SK-N-SH (cell line): ENCODE data around the gene RAB33B. TPM values are rescaled to one million over a fixed set of nuclear protein-coding genes. Genes with fewer than 3 reads are reported as not detected.

Experiments used
- CTCF ChIA-PET: fragments of 300-600, 350-600 bp; formaldehyde crosslinking; extraction: SDS; loops from one replicate; lab custom pipeline; 2021; lab: Yijun Ruan, JAX
- POLR2A ChIA-PET: fragments of 350-600 bp; sonication (Branson Sonifier 250); formaldehyde crosslinking; extraction: SDS; loops from one replicate; lab custom pipeline; 2020; ENCODE audit warnings: antibody characterized with exemption, inconsistent platforms; lab: Yijun Ruan, JAX
- DNase-seq: peaks from one replicate; pipeline ENCODE4 v3.0.0; 2012
- H2AFZ ChIP-seq: fragments of 200-600 bp; sonication (generic); 2 replicates; pipeline ENCODE4 v1.8.1; 2016; ENCODE audit warnings: antibody characterized with exemption, mild to moderate bottlenecking, low read depth
- H3F3A ChIP-seq: fragments of 200-600 bp; sonication (generic); replicated peaks from 2 replicates; pipeline ENCODE3; 2016; ENCODE audit warnings: antibody characterized with exemption, mild to moderate bottlenecking; ENCODE audit not compliant: insufficient read depth
- H3K27ac ChIP-seq, 2 experiments: fragments of 200-500 bp in 1 of 2; fragments of 200-600 bp in 1 of 2; sonication (Bioruptor generic) in 1 of 2; sonication (generic), shearing (Covaris generic) in 1 of 2; 2 replicates each; pipeline versions ENCODE4 v1.5.1 to v1.6.1; 2014 to 2016; ENCODE audit warnings: low read depth in 2 of 2, inconsistent platforms in 1 of 2, low read length in 1 of 2, mild to moderate bottlenecking in 1 of 2, mixed read lengths in 1 of 2
- H3K27me3 ChIP-seq: fragments of 200-600 bp; sonication (generic), shearing (Covaris generic); 2 replicates; pipeline ENCODE4 v1.6.1; 2016; ENCODE audit warnings: mixed run types; ENCODE audit not compliant: insufficient read depth
- H3K36me3 ChIP-seq, 2 experiments: fragments of 200-500 bp in 1 of 2; fragments of 200-600 bp in 1 of 2; sonication (Bioruptor generic) in 1 of 2; sonication (generic) in 1 of 2; replicated peaks in 1 of 2; 2 replicates each; pipeline versions ENCODE3 to v1.5.1; 2014 to 2016; ENCODE audit warnings: low read length in 1 of 2, mild to moderate bottlenecking in 1 of 2; ENCODE audit not compliant: insufficient read depth in 2 of 2, control insufficient read depth in 1 of 2
- H3K4me1 ChIP-seq, 2 experiments: fragments of 200-500 bp in 1 of 2; fragments of 200-600 bp in 1 of 2; sonication (Bioruptor generic) in 1 of 2; sonication (generic), shearing (Covaris generic) in 1 of 2; 2 replicates each; pipeline versions ENCODE4 v1.5.1 to v1.6.1; 2014 to 2016; ENCODE audit warnings: low read depth in 1 of 2, low read length in 1 of 2, mixed run types in 1 of 2; ENCODE audit not compliant: insufficient read depth in 2 of 2, control insufficient read depth in 1 of 2
- H3K4me2 ChIP-seq: fragments of 200-600 bp; sonication (generic), shearing (Covaris generic); 2 replicates; pipeline ENCODE4 v1.6.1; 2017; ENCODE audit warnings: mixed run types
- H3K4me3 ChIP-seq, 2 experiments: fragments of 200-500 bp in 1 of 2; fragments of 200-600 bp in 1 of 2; sonication (Bioruptor generic) in 1 of 2; sonication (generic), shearing (Covaris generic) in 1 of 2; 2 replicates each; pipeline versions ENCODE4 v1.5.1 to v1.8.1; 2014 to 2016; ENCODE audit warnings: low read depth in 2 of 2, inconsistent platforms in 1 of 2, low read length in 1 of 2, mild to moderate bottlenecking in 1 of 2, mixed read lengths in 1 of 2, moderate library complexity in 1 of 2
- H3K79me2 ChIP-seq: fragments of 200-600 bp; sonication (generic); 2 replicates; pipeline ENCODE4 v1.8.1; 2017; ENCODE audit warnings: mild to moderate bottlenecking; ENCODE audit not compliant: insufficient read depth
- H3K9ac ChIP-seq: fragments of 200-600 bp; sonication (generic); 2 replicates; pipeline ENCODE4 v1.6.1; 2017; ENCODE audit warnings: mixed run types
- H3K9me2 ChIP-seq: fragments of 200-600 bp; sonication (generic); 2 replicates; pipeline ENCODE4 v1.6.1; 2017; ENCODE audit warnings: mixed run types
- H3K9me3 ChIP-seq: fragments of 200-600 bp; sonication (generic); 2 replicates; pipeline ENCODE4 v1.6.1; 2017; ENCODE audit warnings: mixed run types, mild to moderate bottlenecking, moderate library complexity
- H4K20me1 ChIP-seq: fragments of 200-600 bp; sonication (generic); 2 replicates; pipeline ENCODE4 v1.6.1; 2017; ENCODE audit warnings: mild to moderate bottlenecking, mixed run types; ENCODE audit not compliant: insufficient read depth
- EZH2phosphoT487 ChIP-seq: fragments of 200-600 bp; sonication (generic); IDR thresholded peaks from 2 replicates; pipeline ENCODE4 v1.6.1; 2017; ENCODE audit warnings: low read depth, mixed run types, mild to moderate bottlenecking, antibody characterized with exemption, moderate library complexity, borderline replicate concordance
- GABPA ChIP-seq: IDR thresholded peaks from 2 replicates; pipeline ENCODE4 v1.4.0; 2012; ENCODE audit warnings: low read depth, mild to moderate bottlenecking
- JUND ChIP-seq: IDR thresholded peaks from 2 replicates; pipeline ENCODE4 v1.4.0; 2012
- MAX ChIP-seq: IDR thresholded peaks from 2 replicates; pipeline ENCODE4 v1.4.0; 2012; ENCODE audit warnings: low read depth
- MEF2A ChIP-seq: IDR thresholded peaks from 2 replicates; pipeline ENCODE4 v1.4.0; 2012; ENCODE audit warnings: low read depth, borderline replicate concordance
- NRF1 ChIP-seq: IDR thresholded peaks from 2 replicates; pipeline ENCODE4 v1.6.1; 2012; ENCODE audit warnings: low read depth, mild to moderate bottlenecking, low read length
- RAD21 ChIP-seq: IDR thresholded peaks from 2 replicates; pipeline ENCODE4 v1.6.1; 2012; ENCODE audit warnings: mild to moderate bottlenecking, low read length
- REST ChIP-seq: IDR thresholded peaks from 2 replicates; pipeline ENCODE4 v1.6.1; 2012; ENCODE audit warnings: mild to moderate bottlenecking, low read depth, low read length, moderate library complexity
- RXRA ChIP-seq: IDR thresholded peaks from 2 replicates; pipeline ENCODE4 v1.4.0; 2012; ENCODE audit warnings: low read depth, mild to moderate bottlenecking, borderline replicate concordance
- SMC3 ChIP-seq: IDR thresholded peaks from 2 replicates; pipeline ENCODE4 v1.6.1; 2012; ENCODE audit warnings: low read depth, low read length, improper control_type of control experiment
- TCF12 ChIP-seq: IDR thresholded peaks from 2 replicates; pipeline ENCODE4 v1.4.0; 2012
- USF1 ChIP-seq: IDR thresholded peaks from 2 replicates; pipeline ENCODE4 v1.4.0; 2012; ENCODE audit warnings: low read depth, borderline replicate concordance
- USF2 ChIP-seq: fragments of 150-350 bp; IDR thresholded peaks from 2 replicates; pipeline ENCODE4 v1.6.1; 2017; ENCODE audit warnings: antibody characterized with exemption, low read length, low read depth, borderline replicate concordance
- ZBTB33 ChIP-seq: IDR thresholded peaks from 2 replicates; pipeline ENCODE4 v1.4.0; 2012; ENCODE audit warnings: low read depth, borderline replicate concordance
- WGBS: methylation state at CpG from one replicate; pipeline ENCODE4 v1.1.6; 2017; ENCODE audit warnings: low lambda C conversion rate; 5-methylcytosine and 5-hydroxymethylcytosine counted together
- polyA plus RNA-seq, 3 experiments: library from polyadenylated mRNA; depleted of rRNA; stranded (reverse); fragments of >200 nt; gene quantifications; 2 replicates each; pipeline ENCODE4 v1.2.3, GENCODE V29; 2012

Gene RAB33B
- polyA plus RNA-seq, 1 of the 3 experiments (the other 2 are of a cell fraction): 2.3 TPM

GRCh38 chr4:139493176-139493575 lies 39.3 kb downstream of the RAB33B start (continued):
- no peak for TF ChIP-seq REST
- TF ChIP-seq GABPA: no peak
- no peak for TF ChIP-seq SMC3
- no peak for TF ChIP-seq MAX
- TF ChIP-seq MEF2A: no peak
- TF ChIP-seq JUND: no peak

GRCh38 chr4:139499186-139499585 lies 45.3 kb downstream of the RAB33B start:
- TF ChIP-seq EZH2phosphoT487 (no peak), RXRA (no peak), ZBTB33 (no peak), USF2 (no peak), RAD21 (no peak), NRF1 (no peak), TCF12 (no peak), USF1 (no peak)
- no peak overlapping the region for H3K4me3 ChIP-seq
- H3K27ac ChIP-seq: no peak overlapping the region
- H3K9me2 ChIP-seq: no peaks in the 10 kb centered on the region
- no peaks in the 10 kb centered on the region for H3F3A ChIP-seq
- no peaks in the 10 kb centered on the region; a peak in 1 of 4 replicates for H3K4me1 ChIP-seq
- POLR2A ChIA-PET: no interaction called here
- CTCF ChIA-PET: interaction anchor here (0.7 to 3.1 kb wide), 5 partner anchors 10 to 104 kb away, joined by 3 to 17 read pairs (median 12); partner anchors contain the start of gene RAB33B
- no peak overlapping the region for H2AFZ ChIP-seq
- no peaks in the 10 kb centered on the region for H3K36me3 ChIP-seq
- no peaks in the 10 kb centered on the region for H4K20me1 ChIP-seq
- no peaks in the 10 kb centered on the region for H3K79me2 ChIP-seq
- no peaks in the 10 kb centered on the region for H3K27me3 ChIP-seq
- 90% methylated on average over 4 of the region's 4 CpGs for WGBS
- H3K9ac ChIP-seq: no peak overlapping the region
- no peak overlapping the region for H3K4me2 ChIP-seq
- DNase-seq: no peak
- H3K9me3 ChIP-seq: no peaks in the 10 kb centered on the region
